Inferior parietal cortex (tissue), 1 donor: ENCODE results near the gene GPS1.

Experiments
- DNase-seq: peaks from one replicate; pipeline ENCODE4 v3.0.0-alpha.2; 2016; ENCODE audit errors: extremely low spot score

The GPS1 gene

DNA sequence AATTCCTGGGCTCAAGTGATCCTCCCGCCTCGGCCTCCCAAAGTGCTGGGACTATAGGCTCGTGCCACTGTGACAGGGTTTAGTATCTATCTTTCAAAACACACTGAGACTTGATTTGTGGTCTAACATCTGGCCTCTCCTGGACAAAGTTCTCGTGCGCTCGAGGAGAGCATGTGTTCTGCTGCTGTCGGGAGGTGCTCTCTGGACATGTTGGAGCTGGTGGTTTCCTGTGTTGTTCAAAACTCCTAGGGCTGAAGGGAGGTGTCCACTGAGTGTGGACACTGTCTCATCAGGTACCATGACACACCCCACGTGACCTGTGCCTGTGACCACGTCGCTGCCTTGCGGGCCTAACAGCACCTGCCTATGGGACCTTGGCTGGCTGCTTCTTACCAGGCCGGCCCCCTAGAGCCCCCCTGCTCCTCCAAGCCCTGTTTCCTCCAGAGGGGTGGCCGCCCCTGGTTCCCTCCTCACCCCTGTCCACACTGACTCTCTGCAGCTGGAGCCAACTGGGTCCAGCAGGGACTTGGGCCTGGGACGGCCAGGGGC lies 5.7 kb upstream of the GPS1 start:
- no peak for DNase-seq

DNA sequence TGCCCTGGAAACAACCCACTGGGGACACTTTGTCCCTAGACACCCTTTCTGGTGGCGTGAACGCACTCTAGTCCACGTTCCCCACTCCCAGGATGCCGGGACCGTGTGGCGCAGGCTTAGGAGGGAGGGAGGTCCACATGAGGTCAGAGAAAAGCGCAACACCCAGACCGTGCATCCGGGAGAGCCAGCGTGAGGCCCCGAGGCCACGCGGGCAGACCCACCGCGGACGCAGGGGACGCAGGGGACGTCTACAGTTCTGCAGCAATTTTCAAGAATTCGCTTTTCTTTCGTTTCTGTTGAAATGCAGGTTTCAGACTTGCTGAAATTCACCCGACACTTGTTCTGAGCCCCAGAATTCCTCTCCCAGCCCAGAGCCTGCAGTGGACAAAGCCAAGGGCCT lies 4.8 kb upstream of the GPS1 start:
- no peak for DNase-seq

DNA sequence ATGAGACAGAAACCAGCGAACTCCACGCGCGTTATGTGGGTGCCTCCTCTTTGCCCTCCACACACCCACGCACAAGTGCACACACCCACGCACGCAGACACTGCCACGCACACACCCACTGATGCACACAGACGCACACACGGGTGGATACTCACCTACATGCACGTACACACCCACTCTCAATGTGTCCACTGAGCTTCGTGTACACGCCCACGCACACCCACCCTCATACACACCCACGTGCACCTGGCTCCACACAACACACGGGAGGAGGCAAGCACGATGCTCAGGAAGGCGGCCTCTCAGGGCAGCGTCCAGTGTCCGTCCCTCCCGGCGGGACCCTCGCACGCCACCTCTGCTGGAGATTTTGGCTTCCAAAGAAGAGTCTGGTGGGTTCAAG lies 4.3 kb upstream of the GPS1 start:
- no peak for DNase-seq

DNA sequence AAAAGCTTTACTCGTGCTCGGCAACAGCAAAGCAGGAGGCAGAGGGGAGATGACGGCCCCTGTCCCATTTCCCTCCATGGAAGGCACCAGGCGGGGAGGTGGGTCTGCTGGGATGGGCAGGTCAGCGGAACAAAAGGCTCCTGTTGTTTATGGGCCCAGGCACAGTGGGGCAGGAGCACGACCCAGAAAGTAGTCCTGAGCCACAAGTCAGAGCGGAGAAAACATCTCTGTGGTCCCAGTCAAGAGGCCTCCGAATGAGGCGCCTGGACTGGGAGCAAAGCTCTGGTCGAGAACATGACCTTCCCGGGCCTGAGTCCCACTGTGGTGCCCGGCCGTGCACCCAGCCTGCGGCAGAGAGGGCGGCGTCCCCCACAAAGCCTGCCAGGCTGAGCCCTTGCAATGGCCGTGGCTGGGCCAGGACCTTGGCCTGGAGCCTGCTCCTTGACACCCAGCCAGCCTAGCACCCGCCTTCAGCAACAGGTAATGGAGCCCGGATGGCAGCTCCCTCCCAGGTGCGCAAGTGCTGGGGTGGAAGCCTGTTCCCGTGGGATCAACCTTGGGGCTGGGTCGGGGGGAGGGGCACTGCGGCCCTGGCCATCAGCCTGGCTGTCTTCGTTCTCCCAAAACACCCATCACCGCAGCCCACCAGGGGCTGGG lies 3.7 kb upstream of the GPS1 start:
- DNase-seq = no peak

DNA sequence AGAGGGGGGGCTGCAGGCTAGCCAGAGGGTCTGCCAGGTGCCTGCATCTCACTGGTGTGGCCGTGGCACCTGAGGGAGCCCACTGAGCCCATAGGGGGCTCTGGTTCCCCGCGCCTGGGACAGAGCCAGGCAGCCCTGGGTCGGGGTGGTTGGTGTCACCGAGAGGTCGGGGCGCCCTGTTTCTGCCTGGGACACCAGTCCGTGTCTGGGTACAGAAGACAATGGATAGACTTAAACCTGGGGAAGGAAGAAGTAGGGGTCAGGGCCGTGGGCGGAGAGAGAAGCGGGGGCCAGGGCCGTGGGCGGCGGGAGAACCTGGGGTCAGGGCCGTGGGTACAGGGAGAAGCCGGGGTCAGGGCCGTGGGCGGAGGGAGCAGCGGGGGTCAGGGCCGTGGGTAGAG lies 3.1 kb upstream of the GPS1 start:
- no peak for DNase-seq

DNA sequence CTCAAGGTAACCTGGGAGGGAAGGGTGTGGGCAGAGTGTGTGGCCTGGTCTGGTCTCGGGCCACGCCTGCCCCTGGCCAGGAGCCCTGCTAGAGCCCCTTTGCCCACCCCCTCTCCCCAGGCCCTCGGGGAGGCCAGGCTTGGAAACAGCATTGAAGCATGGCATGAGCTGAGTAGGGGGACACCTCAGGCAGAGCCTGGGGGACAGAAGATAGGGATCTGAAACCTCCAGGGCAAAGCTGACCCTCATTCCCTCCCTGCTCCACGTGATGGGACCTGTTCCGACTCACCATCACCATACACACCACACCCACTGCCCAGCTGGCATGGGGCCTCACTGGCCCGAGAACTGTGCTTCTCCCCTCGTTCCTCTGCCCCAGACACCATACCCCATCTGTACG lies 2.6 kb upstream of the GPS1 start:
- DNase-seq = no peak

DNA sequence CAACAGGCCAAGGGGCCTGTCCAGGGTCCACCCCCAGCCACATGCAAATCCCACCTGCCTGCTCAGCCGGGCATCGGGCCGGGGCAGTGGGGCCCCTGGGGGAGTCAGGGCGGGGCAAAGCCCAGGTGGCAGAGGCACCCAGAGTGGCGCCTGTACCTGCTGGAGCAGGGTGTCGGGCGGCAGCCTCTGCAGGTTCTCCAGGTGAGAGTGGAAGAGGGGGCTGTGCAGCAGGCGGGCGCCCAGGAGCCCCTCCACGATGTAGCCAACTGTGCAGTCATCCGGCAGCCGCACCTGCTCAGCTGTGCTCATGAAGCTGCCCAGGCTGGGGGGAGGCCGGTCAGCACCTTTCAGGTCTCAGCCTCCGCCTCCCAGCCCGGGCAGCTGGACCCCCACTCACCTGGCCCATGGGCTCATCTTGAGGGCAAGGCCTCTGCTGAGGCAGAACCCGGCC lies 2.2 kb upstream of the GPS1 start:
- DNase-seq = no peak

DNA sequence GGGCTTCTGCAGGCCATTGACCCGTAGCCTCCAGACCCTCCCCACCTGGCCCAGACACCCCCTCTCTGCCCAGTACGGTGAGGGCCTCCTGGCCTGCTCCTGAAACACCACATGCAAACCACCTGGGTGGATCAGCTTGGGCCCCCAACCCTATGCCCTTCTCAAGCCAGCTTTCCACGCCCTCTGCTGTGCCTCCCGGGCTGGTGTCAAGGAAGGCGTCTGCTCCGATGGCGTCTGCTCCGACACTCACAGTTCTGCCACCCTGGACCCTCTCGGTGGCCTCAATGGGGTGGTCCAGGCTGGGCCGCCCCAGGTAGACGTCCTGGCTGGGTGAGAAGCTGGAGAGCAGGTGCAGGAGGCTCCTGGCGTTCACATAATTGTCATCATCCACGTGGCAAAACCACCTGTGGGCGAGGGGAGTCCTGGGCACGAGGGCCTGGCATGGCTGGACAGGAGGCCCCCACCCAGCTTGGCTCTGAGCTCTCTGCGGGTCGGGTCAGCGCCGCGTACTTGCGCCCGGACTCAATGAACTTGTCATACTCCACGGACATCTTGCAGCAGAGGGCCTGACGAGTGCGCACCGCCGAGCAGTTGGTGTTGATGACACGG lies 1.4 kb upstream of the GPS1 start:
- DNase-seq = no peak

DNA sequence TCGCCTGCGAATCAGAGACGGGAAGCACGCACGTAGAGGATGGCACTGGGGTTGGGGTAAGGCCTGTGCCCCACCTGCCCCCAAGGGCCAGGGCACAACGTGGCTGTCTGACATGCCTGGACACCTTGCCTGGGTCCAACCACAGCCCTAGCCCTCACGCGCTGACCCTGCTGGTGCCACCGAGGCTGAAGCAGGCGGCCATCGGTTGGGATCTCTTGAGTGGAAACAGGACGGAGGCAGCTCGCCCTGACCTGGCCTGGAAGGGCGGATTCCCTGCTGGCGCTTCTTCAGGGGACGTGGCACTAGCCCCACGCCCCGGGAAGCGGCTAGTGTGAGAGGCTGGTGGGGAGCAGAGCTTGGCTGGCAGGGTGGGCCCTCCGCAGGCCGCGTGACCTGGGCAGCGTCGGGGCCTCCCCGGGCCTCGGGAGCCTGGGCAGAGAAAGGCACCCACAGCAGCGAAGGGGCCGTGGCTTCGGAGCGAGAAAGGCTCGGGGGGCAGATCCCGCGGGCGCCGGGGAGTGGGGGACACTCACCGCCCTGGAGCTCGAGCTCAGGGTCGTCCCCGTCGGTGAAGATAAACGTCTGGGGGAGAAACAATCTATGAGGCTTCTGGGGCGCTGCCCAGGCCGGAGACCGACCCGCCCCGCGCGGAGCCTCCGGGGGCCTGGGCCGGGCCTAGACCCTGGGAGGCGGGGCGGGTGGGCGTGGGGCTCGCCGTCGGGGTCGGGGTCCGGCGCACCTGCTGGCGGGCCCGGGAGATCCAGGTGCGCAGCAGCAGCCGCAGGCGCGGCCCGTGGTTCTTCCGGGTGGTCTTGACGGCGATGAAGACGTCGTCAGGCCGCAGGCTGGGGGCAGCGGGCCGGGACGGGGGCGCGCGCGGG lies 697 bp upstream of the GPS1 start:
- DNase-seq = no peak

DNA sequence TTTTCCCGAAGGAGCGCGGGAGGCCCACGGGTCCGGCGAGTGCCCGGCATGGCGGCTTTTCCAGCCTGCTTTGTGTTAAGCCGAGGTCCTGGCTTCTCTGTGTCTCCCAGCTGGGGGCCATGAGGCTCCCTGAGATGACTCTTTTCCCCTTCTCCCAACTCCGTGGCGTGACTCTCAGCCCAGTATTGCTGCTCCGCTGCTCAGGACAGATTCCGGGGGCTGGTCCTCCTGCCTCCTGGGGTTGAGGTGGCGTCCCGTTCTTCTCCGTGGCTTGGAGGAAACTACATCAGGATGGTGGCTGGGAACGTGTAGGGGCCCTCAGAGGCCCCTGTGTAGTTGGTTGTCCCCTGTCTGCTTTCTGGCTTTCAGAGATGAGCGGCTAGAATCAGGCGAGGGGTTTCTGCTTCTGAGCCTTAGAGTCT lies 951 bp downstream of the GPS1 start:
- no peak for DNase-seq

DNA sequence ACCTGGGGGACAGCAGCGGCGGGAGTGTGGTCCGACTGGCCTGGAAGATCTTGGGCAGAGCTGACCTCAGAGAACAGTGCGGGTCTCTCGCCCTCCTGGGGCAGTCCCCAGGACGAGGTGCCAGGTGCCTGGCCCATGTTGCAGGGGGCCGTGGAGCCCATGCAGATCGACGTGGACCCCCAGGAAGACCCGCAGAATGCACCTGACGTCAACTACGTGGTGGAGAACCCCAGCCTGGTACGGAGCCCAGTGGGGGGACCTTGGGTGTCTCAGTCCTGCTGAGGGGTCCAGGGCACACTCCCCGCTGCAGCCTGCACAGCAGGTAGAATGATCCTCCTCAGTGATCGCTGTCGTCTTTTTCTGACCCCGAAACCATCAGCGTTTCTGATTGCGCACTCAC lies 1.4 kb downstream of the GPS1 start:
- no peak for DNase-seq

DNA sequence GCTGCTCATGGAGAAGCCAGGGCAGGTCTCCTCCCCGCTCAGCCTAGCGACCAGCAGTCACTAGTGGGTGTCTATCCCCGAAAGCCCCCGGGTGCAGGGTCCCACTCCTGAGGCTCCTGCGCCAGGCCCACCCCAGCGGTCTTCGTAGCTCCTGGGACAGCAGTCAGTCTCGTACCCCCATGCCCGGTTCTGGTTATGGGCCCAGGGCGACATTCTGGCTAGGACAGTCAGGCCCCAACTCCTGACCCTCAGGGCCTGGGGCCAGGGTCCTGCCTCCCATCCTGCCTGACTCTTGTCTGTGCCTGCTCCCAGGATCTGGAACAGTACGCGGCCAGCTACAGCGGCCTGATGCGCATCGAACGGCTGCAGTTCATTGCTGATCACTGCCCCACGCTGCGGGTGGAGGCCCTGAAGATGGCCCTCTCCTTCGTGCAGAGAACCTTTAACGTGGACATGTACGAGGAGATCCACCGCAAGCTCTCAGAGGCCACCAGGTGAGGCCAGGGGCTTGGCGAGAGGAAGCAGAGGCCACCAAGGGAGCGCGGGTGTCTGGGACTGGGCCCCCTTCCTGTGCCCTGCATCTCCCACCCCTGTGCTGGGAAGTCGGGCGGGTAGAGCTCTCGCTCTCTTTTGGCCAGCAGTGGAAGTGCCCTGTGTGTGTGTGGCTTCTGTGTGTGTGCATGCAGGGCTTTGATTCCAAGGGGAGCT lies 2.0 kb downstream of the GPS1 start:
- no peak for DNase-seq

DNA sequence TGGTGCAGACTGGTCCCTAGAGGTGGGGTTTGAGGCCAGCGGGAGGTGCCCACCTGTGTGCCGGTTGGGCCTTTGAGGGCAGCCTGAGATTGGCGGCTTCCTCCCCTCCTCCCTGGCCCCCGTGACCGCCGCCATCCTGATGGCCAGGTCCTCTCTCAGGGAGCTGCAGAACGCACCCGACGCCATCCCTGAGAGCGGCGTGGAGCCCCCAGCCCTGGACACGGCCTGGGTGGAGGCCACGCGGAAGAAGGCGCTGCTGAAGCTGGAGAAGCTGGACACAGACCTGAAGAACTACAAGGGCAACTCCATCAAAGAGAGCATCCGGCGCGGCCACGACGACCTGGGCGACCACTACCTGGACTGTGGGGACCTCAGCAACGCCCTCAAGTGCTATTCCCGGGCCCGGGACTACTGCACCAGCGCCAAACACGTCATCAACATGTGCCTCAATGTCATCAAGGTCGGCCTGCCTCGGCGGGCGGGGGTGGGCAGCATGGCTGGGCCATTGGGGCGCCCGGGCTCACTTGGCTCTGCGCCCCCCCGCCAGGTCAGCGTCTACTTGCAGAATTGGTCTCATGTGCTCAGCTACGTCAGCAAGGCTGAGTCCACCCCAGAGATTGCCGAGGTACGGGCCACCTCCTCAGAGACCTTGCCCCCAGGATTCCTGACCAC lies 2.8 kb downstream of the GPS1 start:
- no peak for DNase-seq

DNA sequence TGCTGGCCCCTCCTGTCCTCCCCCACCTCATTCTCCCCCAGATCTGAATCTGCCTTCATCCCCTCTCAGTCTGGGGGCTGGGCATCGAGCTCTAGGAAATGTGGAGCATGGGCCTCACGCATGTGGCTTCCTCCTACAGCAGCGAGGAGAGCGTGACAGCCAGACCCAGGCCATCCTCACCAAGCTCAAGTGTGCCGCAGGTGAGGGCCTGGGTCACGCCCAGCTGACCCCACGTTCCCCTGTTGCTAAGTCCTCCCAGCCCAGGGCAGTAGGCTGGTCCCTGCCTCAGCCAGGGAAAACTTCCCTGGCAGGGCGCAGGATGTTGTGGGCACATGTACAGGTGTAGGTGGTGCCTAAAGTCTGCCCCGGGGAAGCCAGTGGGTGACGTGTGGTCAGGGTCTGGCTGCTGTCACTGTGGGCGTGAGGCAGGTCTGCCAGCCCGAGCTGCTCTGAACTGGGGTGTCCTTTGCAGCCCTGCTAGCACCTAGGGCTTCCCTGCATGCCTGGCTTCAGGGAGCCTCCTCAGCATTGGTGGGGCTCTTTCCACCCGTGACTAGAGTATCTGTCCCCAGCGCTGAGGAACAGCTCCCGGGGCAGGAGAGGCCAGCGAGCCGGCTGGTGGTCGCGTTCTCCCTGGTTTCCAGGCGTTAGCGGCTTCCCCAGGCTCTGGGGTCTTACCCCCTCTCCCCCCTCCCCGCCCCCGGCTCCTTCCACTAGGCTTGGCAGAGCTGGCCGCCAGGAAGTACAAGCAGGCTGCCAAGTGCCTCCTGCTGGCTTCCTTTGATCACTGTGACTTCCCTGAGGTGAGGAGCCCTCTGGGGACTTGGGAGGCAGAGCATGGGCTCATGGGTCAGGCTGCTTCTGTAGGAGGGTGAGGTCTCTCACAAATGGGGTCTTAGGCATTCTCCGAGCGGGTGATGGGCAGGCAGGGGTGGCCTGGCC lies 3.6 kb downstream of the GPS1 start:
- DNase-seq = no peak

DNA sequence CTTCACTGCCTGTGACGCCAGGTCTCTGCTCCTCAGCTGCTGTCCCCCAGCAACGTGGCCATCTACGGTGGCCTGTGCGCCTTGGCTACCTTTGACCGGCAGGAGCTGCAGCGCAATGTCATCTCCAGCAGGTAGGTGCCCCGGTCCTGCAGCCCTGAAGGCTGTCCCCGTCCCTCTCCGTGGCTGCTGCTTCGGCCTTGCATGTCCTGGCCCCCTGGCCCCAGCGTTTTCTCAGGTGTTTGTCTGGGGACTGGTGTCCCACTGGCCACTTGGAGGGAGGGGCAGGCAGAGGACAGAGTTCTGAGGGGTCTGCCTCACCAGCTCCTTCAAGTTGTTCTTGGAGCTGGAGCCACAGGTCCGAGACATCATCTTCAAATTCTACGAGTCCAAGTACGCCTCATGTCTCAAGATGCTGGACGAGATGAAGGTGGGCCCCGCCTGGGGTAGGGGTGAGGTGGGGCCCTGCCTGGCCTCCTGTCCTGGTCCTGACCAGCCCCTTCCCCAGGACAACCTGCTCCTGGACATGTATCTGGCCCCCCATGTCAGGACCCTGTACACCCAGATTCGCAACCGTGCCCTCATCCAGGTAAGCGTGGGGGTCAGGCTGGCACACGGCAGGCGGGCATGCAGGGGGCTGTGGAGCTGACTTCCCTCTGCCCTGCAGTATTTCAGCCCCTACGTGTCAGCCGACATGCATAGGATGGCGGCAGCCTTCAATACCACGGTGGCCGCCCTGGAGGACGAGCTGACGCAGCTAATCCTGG lies 4.4 kb downstream of the GPS1 start:
- DNase-seq = no peak

DNA sequence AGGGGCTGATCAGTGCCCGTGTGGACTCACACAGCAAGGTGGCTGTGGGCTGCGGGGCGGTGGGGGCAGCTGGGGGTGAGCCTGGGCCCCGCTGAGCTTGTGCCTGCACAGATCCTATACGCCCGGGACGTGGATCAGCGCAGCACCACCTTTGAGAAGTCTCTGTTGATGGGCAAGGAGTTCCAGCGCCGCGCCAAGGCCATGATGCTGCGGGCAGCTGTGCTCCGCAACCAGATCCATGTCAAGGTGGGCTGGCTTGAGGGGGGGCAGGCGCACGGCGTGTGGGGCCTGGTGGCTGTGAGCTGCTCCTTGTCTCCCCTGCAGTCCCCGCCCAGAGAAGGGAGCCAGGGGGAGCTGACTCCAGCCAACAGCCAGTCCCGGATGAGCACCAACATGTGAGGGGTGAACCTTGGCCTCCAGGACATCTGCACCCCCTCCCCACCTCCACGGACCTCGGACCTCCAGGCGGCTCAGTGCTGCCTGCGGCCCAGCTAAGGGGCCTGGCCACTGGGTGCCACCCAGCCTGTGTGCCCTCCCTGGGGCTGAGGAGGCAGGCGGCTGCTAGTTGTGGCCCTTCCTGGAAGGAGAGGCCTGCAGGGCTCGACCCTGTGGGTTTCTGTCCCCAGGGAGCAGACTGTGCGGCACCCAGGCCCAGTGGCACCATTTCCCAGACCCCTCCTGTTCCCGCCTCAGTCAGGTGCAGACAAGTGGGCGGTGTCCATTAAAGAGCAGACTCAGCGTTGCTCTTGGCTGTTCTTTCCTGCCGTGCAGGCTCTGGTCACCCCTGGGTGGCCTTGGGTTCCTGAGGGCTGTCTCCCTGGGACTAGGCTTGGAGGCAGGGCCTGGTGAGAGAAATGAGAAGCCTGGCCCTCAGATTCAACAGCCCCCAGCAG lies 5.3 kb downstream of the GPS1 start:
- DNase-seq = no peak

DNA sequence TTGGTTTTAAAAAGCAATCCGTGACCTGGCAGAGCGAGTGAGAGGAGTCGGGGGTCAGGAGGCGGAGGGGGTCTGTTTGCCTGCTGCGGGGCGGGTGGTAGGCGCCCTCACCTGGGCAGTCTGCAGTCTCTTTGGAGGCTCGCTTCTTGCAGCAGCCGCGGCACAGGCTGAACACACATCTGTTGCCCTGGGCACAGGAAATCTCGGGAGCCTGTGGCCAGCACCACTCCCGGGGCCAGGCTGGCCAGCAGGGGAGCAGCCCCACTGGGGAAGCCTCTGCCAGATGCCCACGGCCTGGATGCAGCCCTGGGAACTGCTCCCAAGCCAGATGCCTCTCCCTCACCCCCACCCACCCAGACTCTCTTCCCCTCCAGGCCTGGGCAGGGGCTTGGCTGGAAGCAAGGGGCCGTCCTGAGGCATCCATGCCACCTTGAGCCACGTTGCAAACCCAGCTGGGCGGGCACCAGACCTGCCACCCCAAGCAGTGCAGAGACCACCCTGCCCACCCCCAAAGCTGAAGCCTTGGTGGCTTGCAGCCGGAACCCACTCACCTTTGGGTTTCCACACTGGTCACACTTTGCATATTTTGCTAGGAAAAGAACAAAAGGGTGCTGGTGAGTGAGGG lies 6.6 kb downstream of the GPS1 start:
- DNase-seq = no peak

DNA sequence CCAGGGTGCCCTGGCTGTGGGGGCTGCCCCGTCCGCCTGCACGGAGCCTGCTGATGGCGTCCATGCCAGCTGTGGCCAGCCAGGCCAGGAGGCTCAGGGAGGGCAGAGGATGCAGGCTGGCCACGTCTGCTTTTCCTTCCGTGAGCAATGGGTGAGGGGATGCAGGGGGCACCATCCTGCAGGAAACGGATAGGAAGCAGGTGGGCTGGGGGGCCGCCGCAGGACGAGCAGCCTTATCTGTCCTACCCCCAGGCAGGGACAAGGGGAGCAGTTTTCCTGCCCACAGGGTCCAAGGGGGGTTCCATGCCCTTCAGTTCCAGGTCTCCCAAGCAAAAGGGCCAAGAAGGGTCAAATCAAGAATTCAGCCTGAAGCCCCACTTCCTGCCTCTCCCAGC lies 7.2 kb downstream of the GPS1 start:
- DNase-seq = no peak
